GM23248 (cell line): Measurements from ENCODE around the gene CDH20. TPM values are rescaled to one million over a fixed set of nuclear protein-coding genes. Genes with fewer than 3 reads are reported as not detected.

ENCODE experiments used
- DNase-seq: peaks from one replicate; pipeline ENCODE4 v3.0.0-alpha.2; 2015
- H2AFZ ChIP-seq: fragments of 200-600 bp; sonication (generic); 2 replicates; pipeline ENCODE4 v1.6.1; 2016; ENCODE audit warnings: antibody characterized with exemption
- H3F3A ChIP-seq: fragments of 200-600 bp; sonication (generic); 2 replicates; pipeline ENCODE4 v1.6.1; 2016; ENCODE audit warnings: mild to moderate bottlenecking, antibody characterized with exemption, mixed run types; ENCODE audit not compliant: insufficient read depth
- H3K27ac ChIP-seq: fragments of 200-600 bp; sonication (generic); 2 replicates; pipeline ENCODE4 v1.5.1; 2016; ENCODE audit warnings: mild to moderate bottlenecking
- H3K27me3 ChIP-seq: fragments of 200-600 bp; sonication (generic); replicated peaks from 2 replicates; pipeline ENCODE4 v1.6.1; 2016; ENCODE audit warnings: mild to moderate bottlenecking; ENCODE audit not compliant: insufficient read depth
- H3K36me3 ChIP-seq: fragments of 200-600 bp; sonication (generic); 2 replicates; pipeline ENCODE4 v1.6.1; 2016; ENCODE audit warnings: low read depth, mild to moderate bottlenecking
- H3K4me1 ChIP-seq: fragments of 200-600 bp; sonication (generic); 2 replicates; pipeline ENCODE4 v1.6.1; 2016; ENCODE audit warnings: mild to moderate bottlenecking; ENCODE audit not compliant: insufficient read depth
- H3K4me2 ChIP-seq: fragments of 200-600 bp; sonication (generic); one replicate; pipeline ENCODE4 v1.6.1; 2016; ENCODE audit warnings: mild to moderate bottlenecking; ENCODE audit not compliant: unreplicated experiment
- H3K4me3 ChIP-seq: fragments of 200-600 bp; sonication (generic); 2 replicates; pipeline ENCODE4 v1.5.1; 2016; ENCODE audit warnings: mild to moderate bottlenecking
- H3K79me2 ChIP-seq: fragments of 200-600 bp; sonication (generic); 2 replicates; pipeline ENCODE4 v1.6.1; 2016; ENCODE audit warnings: mild to moderate bottlenecking; ENCODE audit not compliant: insufficient read depth
- H3K9ac ChIP-seq: fragments of 200-600 bp; sonication (generic); 2 replicates; pipeline ENCODE4 v1.6.1; 2016; ENCODE audit warnings: mild to moderate bottlenecking
- H3K9me2 ChIP-seq: fragments of 200-600 bp; sonication (generic); 2 replicates; pipeline ENCODE4 v1.6.1; 2016; ENCODE audit warnings: mixed run types, mild to moderate bottlenecking, moderate library complexity; ENCODE audit not compliant: insufficient read depth
- H3K9me3 ChIP-seq: fragments of 200-600 bp; sonication (generic); one replicate; pipeline ENCODE4 v1.6.1; 2017; ENCODE audit warnings: low read depth
- H4K20me1 ChIP-seq: fragments of 200-600 bp; sonication (generic); 2 replicates; pipeline ENCODE4 v1.6.0; 2016; ENCODE audit not compliant: insufficient read depth
- EZH2 ChIP-seq: fragments of 200-600 bp; sonication (generic); IDR thresholded peaks from 2 replicates; pipeline ENCODE4 v1.6.1; 2018; ENCODE audit warnings: antibody characterized with exemption, mild to moderate bottlenecking; ENCODE audit not compliant: insufficient read depth, poor library complexity, severe bottlenecking
- EZH2phosphoT487 ChIP-seq: fragments of 200-600 bp; sonication (generic); IDR thresholded peaks from 2 replicates; pipeline ENCODE4 v1.6.1; 2018; ENCODE audit warnings: antibody characterized with exemption, moderate library complexity, mild to moderate bottlenecking, low read depth; ENCODE audit not compliant: insufficient read depth
- WGBS, 2 experiments: methylation state at CpG; one replicate each; pipeline ENCODE4 v1.1.6; 2015 to 2017; ENCODE audit warnings: low lambda C conversion rate in 2 of 2, low coverage in 1 of 2; ENCODE audit errors: missing lambda C conversion rate in 2 of 2; 5-methylcytosine and 5-hydroxymethylcytosine counted together
- in situ Hi-C: fragments of 300-500 bp; cut with MboI; formaldehyde crosslinking; loops from 2 replicates; pipeline ENCODE4 v1.15.0; 2020
- polyA plus RNA-seq: library from polyadenylated mRNA; unstranded; fragments of >200 nt; fragmentation: Nextera tagmentation; extraction: Ambion mirVana; gene quantifications from 2 replicates; pipeline ENCODE4 v1.2.1, GENCODE V29; 2016
- total RNA-seq: library from RNA; depleted of rRNA; stranded (reverse); fragments of >200 nt; shearing (Covaris generic); gene quantifications from 2 replicates; pipeline ENCODE4 v1.2.3, GENCODE V29; 2014

Gene CDH20
- total and polyA plus RNA-seq, 2 experiments from 2014 or later: not detected

DNA sequence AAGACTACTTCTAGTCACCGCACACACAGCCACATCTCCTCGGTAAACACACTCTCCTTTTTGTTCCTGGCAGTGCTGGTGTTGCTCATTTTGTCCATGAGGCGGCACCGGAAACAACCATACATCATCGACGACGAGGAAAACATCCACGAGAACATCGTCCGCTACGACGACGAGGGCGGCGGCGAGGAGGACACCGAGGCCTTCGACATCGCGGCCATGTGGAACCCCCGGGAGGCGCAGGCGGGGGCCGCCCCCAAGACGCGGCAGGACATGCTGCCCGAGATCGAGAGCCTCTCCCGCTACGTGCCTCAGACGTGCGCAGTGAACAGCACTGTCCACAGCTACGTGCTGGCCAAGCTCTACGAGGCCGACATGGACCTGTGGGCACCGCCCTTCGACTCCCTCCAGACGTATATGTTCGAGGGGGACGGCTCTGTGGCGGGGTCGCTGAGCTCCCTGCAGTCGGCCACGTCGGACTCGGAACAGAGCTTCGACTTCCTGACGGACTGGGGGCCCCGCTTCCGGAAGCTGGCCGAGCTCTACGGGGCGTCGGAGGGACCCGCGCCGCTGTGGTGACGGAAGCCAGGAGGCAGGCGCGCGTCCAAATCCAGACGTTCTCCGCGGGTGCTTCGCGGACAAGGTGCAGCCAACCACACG lies 221.0 kb downstream of the CDH20 start:
- no peaks in the 10 kb centered on the region for H4K20me1 ChIP-seq
- no peaks in the 10 kb centered on the region for H3K4me1 ChIP-seq
- no peak overlapping the region for H2AFZ ChIP-seq
- 90 to 92% methylated on average over 63 to 66 of the region's 67 CpGs for WGBS, 2 experiments
- H3F3A ChIP-seq: no peaks in the 10 kb centered on the region
- H3K36me3 ChIP-seq: no peaks in the 10 kb centered on the region
- in situ Hi-C loops: no loop called here
- H3K9ac ChIP-seq: no peak overlapping the region
- TF ChIP-seq EZH2: no peak
- TF ChIP-seq EZH2phosphoT487: no peak
- H3K4me2 ChIP-seq: no peak overlapping the region
- no peaks in the 10 kb centered on the region for H3K9me3 ChIP-seq
- DNase-seq: no peak
- H3K27ac ChIP-seq: no peak overlapping the region
- H3K9me2 ChIP-seq: no peaks in the 10 kb centered on the region
- H3K79me2 ChIP-seq: no peaks in the 10 kb centered on the region
- no peak overlapping the region for H3K4me3 ChIP-seq
- H3K27me3 ChIP-seq: no peaks in the 10 kb centered on the region

DNA sequence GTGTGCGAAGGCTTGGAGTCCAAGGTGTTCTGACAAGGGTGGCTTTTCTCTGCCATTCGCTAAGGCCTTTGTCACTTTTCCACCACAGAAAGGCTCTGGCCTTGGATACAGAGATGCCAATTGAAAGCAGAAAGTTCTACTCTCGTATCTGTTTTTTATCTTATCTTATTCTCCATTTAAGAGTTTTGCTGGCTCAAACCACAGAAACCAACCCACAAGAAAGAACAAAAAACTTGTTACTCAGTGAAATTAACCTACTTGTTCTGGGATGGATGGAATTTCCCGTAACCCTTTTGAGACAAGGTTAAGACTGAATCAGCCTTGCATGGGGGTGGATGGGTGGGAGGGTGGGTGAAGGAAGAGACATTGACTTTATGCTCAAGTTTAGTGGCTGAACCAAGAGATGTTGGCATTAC lies 221.7 kb downstream of the CDH20 start:
- Histone ChIP-seq H3K27ac (no peak overlapping the region), H3K9me3 (no peaks in the 10 kb centered on the region), H3K79me2 (no peaks in the 10 kb centered on the region), H3F3A (no peaks in the 10 kb centered on the region), H3K36me3 (no peaks in the 10 kb centered on the region), H3K4me2 (no peak overlapping the region), H4K20me1 (no peaks in the 10 kb centered on the region), H3K4me3 (no peak overlapping the region), H2AFZ (no peak overlapping the region), H3K4me1 (no peaks in the 10 kb centered on the region), H3K9ac (no peak overlapping the region), H3K27me3 (no peaks in the 10 kb centered on the region), H3K9me2 (no peaks in the 10 kb centered on the region)
- TF ChIP-seq EZH2 (no peak), EZH2phosphoT487 (no peak)
- WGBS, 2 experiments: 87 to 90% methylated on average over 4 of the region's 4 CpGs
- no peak for DNase-seq
- in situ Hi-C loops: no loop called here

DNA sequence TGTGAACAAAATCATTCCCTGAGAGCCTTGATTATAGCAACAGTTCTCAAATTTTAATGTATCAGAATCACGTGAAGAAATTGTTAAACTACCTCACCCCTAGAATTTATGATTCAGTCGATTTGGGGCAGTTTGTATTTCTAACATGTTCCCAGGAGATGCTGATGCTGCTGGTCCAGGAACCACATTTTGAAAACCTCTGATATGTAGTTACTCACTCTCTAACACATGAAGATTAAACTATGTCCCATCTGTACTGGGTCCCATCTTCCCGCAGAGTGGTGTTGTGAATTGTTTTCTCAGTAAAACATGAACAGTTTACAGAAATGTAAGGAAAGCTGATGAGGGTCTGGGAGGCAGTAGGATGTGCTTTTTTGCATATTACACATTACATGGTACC lies 223.1 kb downstream of the CDH20 start:
- H3K27ac ChIP-seq: no peak overlapping the region
- in situ Hi-C loops: no loop called here
- WGBS, 2 experiments: 70 to 71% methylated on average over 3 of the region's 3 CpGs

DNA sequence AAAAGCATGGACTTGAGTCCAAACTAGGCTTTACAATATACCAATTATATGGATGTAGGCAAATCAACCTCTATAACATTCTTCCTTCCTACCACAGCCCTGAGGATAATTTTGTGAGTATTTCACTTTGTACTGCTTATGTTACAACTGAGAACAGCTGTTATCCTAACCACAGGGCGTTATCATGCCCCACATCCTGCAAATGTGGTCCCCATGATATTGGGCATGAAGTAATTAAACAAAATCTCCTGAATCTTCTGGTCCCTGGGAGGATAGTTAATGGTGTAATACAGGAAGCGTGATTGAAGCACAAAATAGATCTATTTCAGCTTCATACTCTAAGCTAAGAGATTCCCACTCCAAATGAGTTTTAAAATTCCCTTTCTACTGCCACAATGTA lies 223.6 kb downstream of the CDH20 start:
- WGBS, 2 experiments: 48 to 50% methylated on average over 2 of the region's 2 CpGs

More for the DNA sequence above, 223.1 kb downstream of the CDH20 start:
- H3K79me2 ChIP-seq: no peaks in the 10 kb centered on the region
- no peaks in the 10 kb centered on the region for H3K9me2 ChIP-seq
- H3K36me3 ChIP-seq: no peaks in the 10 kb centered on the region
- H3K4me2 ChIP-seq: no peak overlapping the region
- H3K4me3 ChIP-seq: no peak overlapping the region
- H3F3A ChIP-seq: no peaks in the 10 kb centered on the region
- no peak for DNase-seq
- H2AFZ ChIP-seq: no peak overlapping the region
- TF ChIP-seq EZH2: no peak
- no peak for TF ChIP-seq EZH2phosphoT487
- no peaks in the 10 kb centered on the region for H3K27me3 ChIP-seq
- no peaks in the 10 kb centered on the region for H3K9me3 ChIP-seq
- H3K4me1 ChIP-seq: no peaks in the 10 kb centered on the region
- H4K20me1 ChIP-seq: no peaks in the 10 kb centered on the region
- no peak overlapping the region for H3K9ac ChIP-seq

More for the DNA sequence above, 223.6 kb downstream of the CDH20 start:
- H3K27ac ChIP-seq: no peak overlapping the region
- in situ Hi-C loops: no loop called here
- no peak for TF ChIP-seq EZH2
- no peak for TF ChIP-seq EZH2phosphoT487
- H3F3A ChIP-seq: no peaks in the 10 kb centered on the region
- no peak overlapping the region for H3K9ac ChIP-seq
- H3K79me2 ChIP-seq: no peaks in the 10 kb centered on the region
- no peaks in the 10 kb centered on the region for H3K27me3 ChIP-seq
- no peaks in the 10 kb centered on the region for H4K20me1 ChIP-seq
- H3K9me3 ChIP-seq: no peaks in the 10 kb centered on the region
- H2AFZ ChIP-seq: no peak overlapping the region
- H3K4me1 ChIP-seq: no peaks in the 10 kb centered on the region
- H3K36me3 ChIP-seq: no peaks in the 10 kb centered on the region
- no peaks in the 10 kb centered on the region for H3K9me2 ChIP-seq
- no peak overlapping the region for H3K4me3 ChIP-seq
- no peak for DNase-seq
- no peak overlapping the region for H3K4me2 ChIP-seq
